Ectodermal cell (in vitro differentiated cells): ENCODE measurements around the gene NEK11.
"Not testable (repeated sequence)": the region's sequence is repeated elsewhere in the genome, so short reads cannot be mapped to it uniquely, and the experiment has no call there.

ENCODE experiments used
- H3K27ac ChIP-seq: 2 replicates; pipeline ENCODE4 v1.7.0; 2013; ENCODE audit warnings: mild to moderate bottlenecking, low read depth, low read length; ENCODE audit not compliant: insufficient read depth, poor library complexity, severe bottlenecking
- H3K27me3 ChIP-seq: 2 replicates; pipeline ENCODE4 v1.7.0; 2013; ENCODE audit warnings: mild to moderate bottlenecking, low read length; ENCODE audit not compliant: insufficient read depth, control insufficient read depth, poor library complexity, severe bottlenecking
- H3K36me3 ChIP-seq: one replicate; pipeline ENCODE4 v1.7.0; 2013; ENCODE audit warnings: low read length; ENCODE audit not compliant: control insufficient read depth, insufficient read depth
- H3K4me1 ChIP-seq: one replicate; pipeline ENCODE4 v1.7.0; 2013; ENCODE audit warnings: low read length; ENCODE audit not compliant: control insufficient read depth, insufficient read depth
- H3K4me3 ChIP-seq: 2 replicates; pipeline ENCODE4 v1.7.0; 2013; ENCODE audit warnings: low read depth, low read length, control low read depth; ENCODE audit not compliant: insufficient read depth
- H3K9me3 ChIP-seq: 2 replicates; pipeline ENCODE4 v1.7.0; 2013; ENCODE audit warnings: mild to moderate bottlenecking, low read length, moderate library complexity; ENCODE audit not compliant: control insufficient read depth
- WGBS, 2 experiments: methylation state at CpG; one replicate each; pipeline ENCODE4 v1.1.7; 2013; ENCODE audit warnings: missing lambda C conversion rate in 2 of 2; 5-methylcytosine and 5-hydroxymethylcytosine counted together

NEK11 gene

GRCh38 chr3:131315162-131315561 is 288.5 kb downstream of the NEK11 start:
- H3K9me3 ChIP-seq, result no peaks in the 10 kb centered on the region
- H3K27me3 ChIP-seq, result no peaks in the 10 kb centered on the region
- no peaks in the 10 kb centered on the region for H3K36me3 ChIP-seq
- no peak overlapping the region for H3K27ac ChIP-seq
- WGBS, 2 experiments, result 100% methylated on average over 1 to 2 of the region's 2 CpGs
- no peaks in the 10 kb centered on the region for H3K4me1 ChIP-seq
- H3K4me3 ChIP-seq, result no peak overlapping the region

GRCh38 chr3:131317667-131318066 is 291.0 kb downstream of the NEK11 start:
- Histone ChIP-seq H3K4me3 (no peak overlapping the region), H3K27me3 (no peaks in the 10 kb centered on the region), H3K27ac (no peak overlapping the region), H3K4me1 (no peaks in the 10 kb centered on the region), H3K36me3 (no peaks in the 10 kb centered on the region), H3K9me3 (no peaks in the 10 kb centered on the region)
- 88 to 100% methylated on average over 1 to 2 of the region's 2 CpGs for WGBS, 2 experiments

GRCh38 chr3:131323014-131323413 is 296.3 kb downstream of the NEK11 start:
- Histone ChIP-seq H3K4me1 (no peaks in the 10 kb centered on the region), H3K4me3 (no peak overlapping the region), H3K27ac (no peak overlapping the region), H3K27me3 (no peaks in the 10 kb centered on the region), H3K36me3 (no peaks in the 10 kb centered on the region), H3K9me3 (no peaks in the 10 kb centered on the region)
- 84 to 88% methylated on average over 3 of the region's 3 CpGs for WGBS, 2 experiments

- WGBS, 2 experiments, result 91 to 93% methylated on average over 2 of the region's 2 CpGs
- Histone ChIP-seq H3K27ac (no peak overlapping the region), H3K4me1 (no peaks in the 10 kb centered on the region), H3K4me3 (no peak overlapping the region), H3K27me3 (no peaks in the 10 kb centered on the region), H3K36me3 (no peaks in the 10 kb centered on the region), H3K9me3 (no peaks in the 10 kb centered on the region)
Measured at GRCh38 chr3:131323792-131324191, 297.1 kb downstream of the NEK11 start.

GRCh38 chr3:131324923-131325322 is 298.2 kb downstream of the NEK11 start:
- Histone ChIP-seq H3K36me3 (no peaks in the 10 kb centered on the region), H3K27ac (no peak overlapping the region), H3K27me3 (no peaks in the 10 kb centered on the region), H3K4me3 (no peak overlapping the region), H3K9me3 (no peaks in the 10 kb centered on the region), H3K4me1 (no peaks in the 10 kb centered on the region)

GRCh38 chr3:131326307-131326706 is 299.6 kb downstream of the NEK11 start:
- no peaks in the 10 kb centered on the region for H3K4me1 ChIP-seq
- no peak overlapping the region for H3K4me3 ChIP-seq
- 92 to 94% methylated on average over 1 of the region's 1 CpG for WGBS, 2 experiments
- no peaks in the 10 kb centered on the region for H3K36me3 ChIP-seq
- no peak overlapping the region for H3K27ac ChIP-seq
- H3K9me3 ChIP-seq, result no peaks in the 10 kb centered on the region
- H3K27me3 ChIP-seq, result no peaks in the 10 kb centered on the region

GRCh38 chr3:131328721-131329120 is 302.0 kb downstream of the NEK11 start:
- Histone ChIP-seq H3K9me3 (no peaks in the 10 kb centered on the region), H3K27me3 (no peaks in the 10 kb centered on the region), H3K36me3 (no peaks in the 10 kb centered on the region), H3K4me3 (no peak overlapping the region), H3K27ac (no peak overlapping the region), H3K4me1 (no peaks in the 10 kb centered on the region)
- 87 to 91% methylated on average over 3 of the region's 3 CpGs for WGBS, 2 experiments

GRCh38 chr3:131329774-131330173 is 303.1 kb downstream of the NEK11 start:
- 95% methylated on average over 5 of the region's 5 CpGs for WGBS, 2 experiments
- H3K27ac ChIP-seq, result no peak overlapping the region
- H3K27me3 ChIP-seq, result no peaks in the 10 kb centered on the region
- no peak overlapping the region for H3K4me3 ChIP-seq
- no peaks in the 10 kb centered on the region for H3K36me3 ChIP-seq
- H3K9me3 ChIP-seq, result no peaks in the 10 kb centered on the region
- H3K4me1 ChIP-seq, result no peaks in the 10 kb centered on the region

- H3K27me3 ChIP-seq, H3K36me3 ChIP-seq, H3K9me3 ChIP-seq, H3K27ac ChIP-seq, H3K4me1 ChIP-seq, H3K4me3 ChIP-seq: not testable (repeated sequence)
- 86 to 90% methylated on average over 26 to 27 of the region's 27 CpGs for WGBS, 2 experiments
Measured at GRCh38 chr3:131331456-131332085, 304.9 kb downstream of the NEK11 start.

- no peaks in the 10 kb centered on the region for H3K27me3 ChIP-seq
- no peaks in the 10 kb centered on the region for H3K4me1 ChIP-seq
- no peak overlapping the region for H3K4me3 ChIP-seq
- no peak overlapping the region for H3K27ac ChIP-seq
- H3K36me3 ChIP-seq, result no peaks in the 10 kb centered on the region
- 97% methylated on average over 3 of the region's 3 CpGs for whole genome bisulfite sequencing, 2 experiments
- no peaks in the 10 kb centered on the region for H3K9me3 ChIP-seq
Measured at GRCh38 chr3:131338948-131339640, 312.4 kb downstream of the NEK11 start.
